ENCODE measurements around the gene MAD1L1. TPM values are rescaled to one million over a fixed set of nuclear protein-coding genes. Genes with fewer than 3 reads are reported as not detected.

Gene MAD1L1
- total RNA-seq, 4 donors from 2014 or later = 60.3 to 149 (median 73.7) TPM

DNA sequence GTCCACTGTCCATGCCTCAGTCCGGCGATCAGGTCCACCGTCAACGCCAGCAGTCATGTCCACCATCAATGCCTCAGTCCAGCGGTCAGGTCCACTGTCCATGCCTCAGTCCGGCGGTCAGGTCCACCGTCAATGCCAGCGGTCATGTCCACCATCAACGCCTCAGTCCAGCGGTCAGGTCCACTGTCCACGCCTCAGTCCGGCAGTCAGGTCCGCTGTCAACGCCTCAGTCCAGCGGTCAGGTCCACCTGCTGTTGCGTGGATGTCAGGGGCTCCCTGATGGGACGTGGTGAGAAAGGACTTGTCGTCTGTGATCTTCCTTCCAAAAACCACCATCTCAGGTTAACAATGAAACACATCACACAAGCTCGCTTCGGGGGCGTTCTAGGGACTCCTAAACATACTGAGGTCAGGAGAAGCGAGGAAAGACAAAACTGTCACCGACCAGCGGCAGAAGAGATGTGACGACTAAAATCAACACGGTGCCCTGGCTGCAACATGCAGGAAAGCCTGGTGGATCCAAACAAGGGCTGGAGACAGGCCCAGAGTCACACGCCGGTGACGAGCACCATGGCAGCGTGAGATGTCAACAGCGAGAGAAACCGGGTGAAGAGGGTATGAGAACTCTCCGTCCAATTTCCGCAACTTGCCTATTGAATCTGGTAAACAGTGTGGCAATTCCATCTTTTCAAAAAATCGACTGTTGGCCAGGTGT lies 264.2 kb downstream of the MAD1L1 start:
- WGBS, 2 donors = 96 to 97% methylated on average over 32 to 36 of the region's 36 CpGs
- H3K9me3 ChIP-seq = no peaks in the 10 kb centered on the region
- H3K27ac ChIP-seq = no peak overlapping the region
- no peak overlapping the region for H3K4me3 ChIP-seq
- H3K27me3 ChIP-seq = no peaks in the 10 kb centered on the region
- TF ChIP-seq POLR2A (IDR thresholded peaks at IDR 0.05) = no peak
- no peak for TF ChIP-seq EP300 (IDR thresholded peaks at IDR 0.05)
- TF ChIP-seq, protein P1, sequence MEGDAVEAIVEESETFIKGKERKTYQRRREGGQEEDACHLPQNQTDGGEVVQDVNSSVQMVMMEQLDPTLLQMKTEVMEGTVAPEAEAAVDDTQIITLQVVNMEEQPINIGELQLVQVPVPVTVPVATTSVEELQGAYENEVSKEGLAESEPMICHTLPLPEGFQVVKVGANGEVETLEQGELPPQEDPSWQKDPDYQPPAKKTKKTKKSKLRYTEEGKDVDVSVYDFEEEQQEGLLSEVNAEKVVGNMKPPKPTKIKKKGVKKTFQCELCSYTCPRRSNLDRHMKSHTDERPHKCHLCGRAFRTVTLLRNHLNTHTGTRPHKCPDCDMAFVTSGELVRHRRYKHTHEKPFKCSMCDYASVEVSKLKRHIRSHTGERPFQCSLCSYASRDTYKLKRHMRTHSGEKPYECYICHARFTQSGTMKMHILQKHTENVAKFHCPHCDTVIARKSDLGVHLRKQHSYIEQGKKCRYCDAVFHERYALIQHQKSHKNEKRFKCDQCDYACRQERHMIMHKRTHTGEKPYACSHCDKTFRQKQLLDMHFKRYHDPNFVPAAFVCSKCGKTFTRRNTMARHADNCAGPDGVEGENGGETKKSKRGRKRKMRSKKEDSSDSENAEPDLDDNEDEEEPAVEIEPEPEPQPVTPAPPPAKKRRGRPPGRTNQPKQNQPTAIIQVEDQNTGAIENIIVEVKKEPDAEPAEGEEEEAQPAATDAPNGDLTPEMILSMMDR (IDR thresholded peaks at IDR 0.05) = no peak
- no peak for DNase-seq (ENCODE audit: low spot score in 2 of 2)
- H3K36me3 ChIP-seq = peaks cover 0 to 28% (median 0%) of the 10 kb centered on the region in 3 donors
- H3K4me1 ChIP-seq = no peaks in the 10 kb centered on the region

DNA sequence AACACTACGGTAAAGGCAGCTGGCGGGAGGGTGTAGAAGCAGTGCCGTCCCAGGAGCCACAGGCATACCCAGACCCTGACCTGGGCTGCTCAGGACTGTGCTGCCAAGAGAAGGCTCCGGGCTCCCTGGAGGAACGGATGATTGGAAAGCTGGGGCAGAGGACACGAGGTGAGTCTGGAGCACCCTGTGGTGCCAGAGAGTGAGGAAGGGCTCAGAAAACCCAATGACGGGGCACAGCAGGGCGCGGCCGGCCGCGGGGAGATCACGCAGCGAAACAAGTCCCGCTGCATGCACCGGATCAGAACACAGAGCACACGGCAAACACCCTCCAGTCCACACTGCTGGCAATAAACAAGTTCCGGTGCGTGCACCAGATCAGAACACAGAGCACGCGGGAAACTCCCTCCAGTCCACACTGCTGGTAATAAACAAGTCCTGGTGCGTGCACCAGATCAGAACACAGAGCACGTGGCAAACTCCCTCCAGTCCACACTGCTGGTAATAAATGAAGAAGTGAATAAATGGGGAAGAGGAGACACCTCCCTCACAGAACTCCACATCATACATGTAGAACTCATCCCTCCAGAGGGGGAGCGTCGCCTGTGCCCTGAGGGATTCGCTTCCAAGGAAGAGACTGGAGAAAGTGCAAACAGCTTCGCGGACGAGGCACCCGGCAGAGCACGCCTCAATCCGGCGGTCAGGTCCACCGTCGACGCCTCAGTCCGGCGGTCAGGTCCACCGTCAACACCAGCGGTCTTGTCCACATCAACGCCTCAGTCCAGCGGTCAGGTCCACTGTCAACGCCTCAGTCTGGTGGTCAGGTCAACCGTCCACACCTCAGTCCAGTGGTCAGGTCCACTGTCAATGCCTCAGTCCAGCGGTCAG lies 265.0 kb downstream of the MAD1L1 start:
- TF ChIP-seq POLR2A (IDR thresholded peaks at IDR 0.05) = no peak
- Histone ChIP-seq H3K36me3 (peaks cover 0 to 27% (median 0%) of the 10 kb centered on the region in 3 donors), H3K9me3 (no peaks in the 10 kb centered on the region), H3K4me1 (no peaks in the 10 kb centered on the region), H3K27ac (no peak overlapping the region), H3K4me3 (no peak overlapping the region), H3K27me3 (no peaks in the 10 kb centered on the region)
- 95 to 96% methylated on average over 45 of the region's 45 CpGs for WGBS, 2 donors
- DNase-seq (ENCODE audit: low spot score in 2 of 2) = no peak

DNA sequence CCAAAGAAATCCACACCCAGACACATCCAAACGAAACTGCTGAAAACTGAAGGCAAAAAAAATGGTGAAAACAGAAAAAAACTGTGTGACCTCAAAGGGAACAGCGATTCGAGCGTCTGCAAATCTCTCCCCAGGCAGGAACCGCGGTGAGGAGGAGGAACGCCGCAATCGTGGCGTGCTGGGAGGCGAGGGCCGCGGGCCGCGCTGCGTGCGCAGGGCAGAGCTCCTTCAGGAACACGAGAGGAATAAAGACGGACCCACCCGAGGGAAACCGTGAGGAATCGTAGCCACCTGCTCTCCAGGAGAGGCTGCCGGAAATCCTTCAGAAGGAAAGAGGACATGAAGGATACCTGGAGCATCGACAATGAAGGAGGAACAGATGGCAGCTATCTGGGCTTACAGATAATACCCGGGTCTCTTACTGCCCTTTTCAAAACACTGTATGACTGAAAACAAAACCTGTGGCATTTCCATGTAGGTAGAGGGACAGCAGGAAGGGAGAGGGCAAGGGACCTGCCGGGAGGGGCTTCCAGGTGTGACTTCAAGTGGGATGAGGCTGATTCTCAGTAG lies 266.0 kb downstream of the MAD1L1 start:
- TF ChIP-seq EP300 (IDR thresholded peaks at IDR 0.05) (no peak), POLR2A (IDR thresholded peaks at IDR 0.05) (no peak)
- TF ChIP-seq, protein P1 (IDR thresholded peaks at IDR 0.05) = no peak
- WGBS, 2 donors = 89 to 90% methylated on average over 26 of the region's 26 CpGs
- DNase-seq (ENCODE audit: low spot score in 2 of 2) = no peak
- Histone ChIP-seq H3K9me3 (peaks cover 0 to 4% (median 0%) of the 10 kb centered on the region in 4 donors), H3K27me3 (no peaks in the 10 kb centered on the region), H3K4me1 (no peaks in the 10 kb centered on the region), H3K27ac (no peak overlapping the region), H3K4me3 (no peak overlapping the region), H3K36me3 (peaks cover 0 to 33% (median 0%) of the 10 kb centered on the region in 3 donors)

DNA sequence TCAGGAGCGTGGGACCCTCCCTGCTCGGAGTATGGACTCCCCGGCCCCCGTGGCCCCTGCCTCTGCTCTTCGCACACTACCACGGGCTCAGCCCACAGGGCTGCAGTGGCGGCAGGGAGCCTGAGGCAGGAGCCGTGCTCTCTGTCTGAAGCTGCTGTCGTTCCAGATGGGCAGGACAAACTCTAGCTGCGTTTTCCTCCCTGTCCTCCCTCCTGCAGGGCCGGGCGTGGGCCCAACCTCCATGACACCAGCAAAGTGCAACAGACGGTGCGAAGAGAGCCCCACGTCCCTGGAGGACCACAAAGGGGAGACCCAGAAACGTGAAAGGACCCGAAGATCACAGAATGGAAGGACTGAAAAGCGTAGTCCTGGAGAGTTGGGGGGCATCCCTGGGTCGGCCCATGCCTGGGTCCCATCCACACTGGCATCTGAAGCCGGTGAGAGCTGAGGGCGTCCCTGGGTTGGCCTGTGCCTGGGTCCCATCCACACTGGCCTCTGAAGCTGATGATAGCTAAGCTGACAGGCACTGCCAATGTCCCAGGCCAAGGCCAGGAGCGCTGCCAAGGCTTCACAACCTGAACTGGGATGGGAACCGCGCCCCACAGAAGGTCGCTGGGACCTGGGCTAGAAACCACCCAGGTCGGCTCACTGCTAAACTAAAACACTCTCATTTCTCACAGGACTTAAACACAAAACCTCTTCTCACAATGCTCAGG lies 267.0 kb downstream of the MAD1L1 start:
- no peaks in the 10 kb centered on the region for H3K4me1 ChIP-seq
- no peak overlapping the region for H3K27ac ChIP-seq
- 88 to 89% methylated on average over 25 to 26 of the region's 26 CpGs for WGBS, 2 donors
- DNase-seq (ENCODE audit: low spot score in 2 of 2) = no peak
- no peaks in the 10 kb centered on the region for H3K27me3 ChIP-seq
- peaks cover 0 to 5% (median 0%) of the 10 kb centered on the region in 4 donors for H3K9me3 ChIP-seq
- TF ChIP-seq POLR2A (IDR thresholded peaks at IDR 0.05) (no peak), EP300 (IDR thresholded peaks at IDR 0.05) (no peak)
- TF ChIP-seq, protein P1 (IDR thresholded peaks at IDR 0.05) = no peak
- H3K36me3 ChIP-seq = peaks cover 0 to 43% (median 0%) of the 10 kb centered on the region in 3 donors
- no peak overlapping the region for H3K4me3 ChIP-seq

DNA sequence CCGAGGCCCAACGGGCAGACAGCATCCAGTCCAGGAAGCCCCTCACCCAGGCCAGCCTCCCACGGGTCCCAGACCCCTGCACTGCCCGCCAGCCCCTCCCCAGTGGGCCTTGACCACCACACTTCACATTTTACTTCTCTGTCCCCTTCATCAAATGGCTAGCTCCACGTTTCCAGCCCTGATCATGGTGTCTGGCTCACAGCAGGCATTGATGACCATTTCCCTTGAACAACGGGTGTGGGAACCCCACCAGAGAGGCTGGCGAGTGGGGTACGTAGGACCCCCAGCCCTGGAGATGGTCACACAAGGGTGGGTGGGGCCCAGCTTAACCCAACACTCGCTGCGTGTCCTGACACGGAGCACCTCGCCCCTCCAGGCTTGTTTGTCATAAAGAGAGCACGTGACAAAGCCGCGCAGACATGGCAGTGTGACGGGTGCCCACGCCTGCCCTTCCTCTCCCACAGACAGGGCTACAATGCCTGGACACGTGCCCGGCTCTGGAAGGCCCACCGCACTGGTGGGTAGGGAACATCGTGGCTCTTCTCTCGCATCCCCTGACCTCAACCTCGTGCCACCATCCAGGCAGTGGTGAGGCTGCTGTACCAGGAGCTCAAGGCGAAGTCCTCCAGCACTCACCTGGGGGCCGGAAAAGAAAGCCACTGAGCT lies 267.7 kb downstream of the MAD1L1 start:
- H3K4me1 ChIP-seq = no peaks in the 10 kb centered on the region

More for the DNA sequence above, 267.7 kb downstream of the MAD1L1 start:
- TF ChIP-seq POLR2A (IDR thresholded peaks at IDR 0.05) = no peak
- TF ChIP-seq, protein P1 (IDR thresholded peaks at IDR 0.05) = no peak
- no peak for TF ChIP-seq EP300 (IDR thresholded peaks at IDR 0.05)
- peaks cover 0 to 43% (median 0%) of the 10 kb centered on the region in 3 donors for H3K36me3 ChIP-seq
- H3K27ac ChIP-seq = no peak overlapping the region
- no peak overlapping the region for H3K4me3 ChIP-seq
- H3K9me3 ChIP-seq = peaks cover 0 to 5% (median 0%) of the 10 kb centered on the region in 4 donors
- 88 to 94% methylated on average over 24 to 25 of the region's 25 CpGs for WGBS, 2 donors
- no peaks in the 10 kb centered on the region for H3K27me3 ChIP-seq
- DNase-seq (ENCODE audit: low spot score in 2 of 2) = no peak
